GM12874 (cell line): Measurements from ENCODE around the gene BAG3.

Experiments
- CTCF ChIP-seq: IDR thresholded peaks from 2 replicates; pipeline ENCODE4 v1.5.1; 2011; ENCODE audit warnings: low read depth, mild to moderate bottlenecking, control low read depth, low read length, moderate library complexity; ENCODE audit not compliant: insufficient read depth

The BAG3 gene

GRCh38 chr10:119613741-119614140, 37.4 kb upstream of the BAG3 start:
- no peak for TF ChIP-seq CTCF

GRCh38 chr10:119614686-119615085, 36.5 kb upstream of the BAG3 start:
- TF ChIP-seq CTCF = no peak

GRCh38 chr10:119616882-119617570, 34.2 kb upstream of the BAG3 start:
- no peak for TF ChIP-seq CTCF

GRCh38 chr10:119619215-119619614, 32.0 kb upstream of the BAG3 start:
- TF ChIP-seq CTCF = no peak

- no peak for TF ChIP-seq CTCF
Measured at GRCh38 chr10:119620241-119621077, 30.7 kb upstream of the BAG3 start.

GRCh38 chr10:119621078-119621384, 30.1 kb upstream of the BAG3 start:
- no peak for TF ChIP-seq CTCF

- TF ChIP-seq CTCF = no peak
Measured at GRCh38 chr10:119625570-119626280, 25.5 kb upstream of the BAG3 start.
